ENCODE data around the gene WWC1. TPM values are rescaled to one million over a fixed set of nuclear protein-coding genes. Genes with fewer than 3 reads are reported as not detected.

Gene WWC1
- total RNA-seq, 1 experiment from 2014 or later: 52.6 TPM

DNA sequence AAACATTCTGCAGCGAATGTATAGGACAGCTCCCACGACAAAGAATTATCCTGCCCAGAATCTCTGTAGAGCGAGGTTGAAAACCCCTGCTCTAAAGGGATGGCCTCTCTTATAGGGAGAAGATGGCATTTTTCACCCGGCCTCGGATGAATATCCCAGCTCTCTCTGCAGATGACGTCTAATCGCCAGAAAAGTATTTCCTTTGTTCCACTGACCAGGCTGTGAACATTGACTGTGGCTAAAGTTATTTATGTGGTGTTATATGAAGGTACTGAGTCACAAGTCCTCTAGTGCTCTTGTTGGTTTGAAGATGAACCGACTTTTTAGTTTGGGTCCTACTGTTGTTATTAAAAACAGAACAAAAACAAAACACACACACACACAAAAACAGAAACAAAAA, 177.4 kb downstream of the WWC1 start:
- no peak for DNase-seq (ENCODE audit: low read depth, low spot score)
- Histone ChIP-seq H3K36me3 (ENCODE audit: control insufficient read depth in 1 of 2, insufficient read depth in 2 of 2, low read length in 2 of 2) (peaks cover 15 to 24% of the 10 kb centered on the region in 2 experiments; a peak in 3 of 4 replicates), H3K9me2 (ENCODE audit: insufficient read depth) (no peaks in the 10 kb centered on the region), H3K27ac (ENCODE audit: low read depth, low read length) (no peak overlapping the region), H3K9ac (ENCODE audit: low read length) (no peak overlapping the region), H3K4me1 (ENCODE audit: control insufficient read depth in 1 of 2, insufficient read depth in 2 of 2, low read length in 2 of 2) (0 out of 4 replicates have a peak, but pooled peaks cover 0 to 6% of the 10 kb centered on the region in 2 experiments), H4K20me1 (ENCODE audit: insufficient read depth) (no peaks in the 10 kb centered on the region), H3K79me2 (ENCODE audit: insufficient read depth, low read length) (no peaks in the 10 kb centered on the region), H3K27me3 (ENCODE audit: insufficient read depth, low read length) (no peaks in the 10 kb centered on the region), H3K4me3 (replicated peaks in 1 of 2; ENCODE audit: low read depth in 1 of 2, low read length in 2 of 2) (no peak overlapping the region), H2AFZ (ENCODE audit: low read depth, low read length, poor library complexity, severe bottlenecking) (no peak overlapping the region), H3K4me2 (ENCODE audit: low read length) (no peak overlapping the region), H3K9me3 (ENCODE audit: control insufficient read depth in 1 of 2, insufficient read depth in 1 of 2, low read depth in 1 of 2, low read length in 2 of 2) (no peaks in the 10 kb centered on the region)
- ChIA-PET POLR2A (no interaction called here), CTCF (no interaction called here), RAD21 (ENCODE audit: low non-redundant PET in 1 of 2, low total read pairs in 2 of 2, uncharacterized antibody in 2 of 2, unreplicated experiment in 2 of 2) (no interaction called here)
- no TSS peak for BruUV-seq (replicated peaks)
- intact Hi-C loops (cut with micrococcal nuclease): no loop called here
- ATAC-seq: no peak
- no peak for TF ChIP-seq TCF7L2 (IDR thresholded peaks at IDR 0.05; ENCODE audit: borderline replicate concordance, extremely low read depth, insufficient read depth, insufficient read length)
- no peak for TF ChIP-seq SIN3A (IDR thresholded peaks at IDR 0.05; ENCODE audit: low read depth)

- H4K20me1 ChIP-seq (ENCODE audit: insufficient read depth): no peaks in the 10 kb centered on the region
- no peaks in the 10 kb centered on the region for H3K9me3 ChIP-seq (ENCODE audit: control insufficient read depth in 1 of 2, insufficient read depth in 1 of 2, low read depth in 1 of 2, low read length in 2 of 2)
- no peak overlapping the region for H3K9ac ChIP-seq (ENCODE audit: low read length)
- H3K36me3 ChIP-seq (ENCODE audit: control insufficient read depth in 1 of 2, insufficient read depth in 2 of 2, low read length in 2 of 2): peaks cover 12 to 21% of the 10 kb centered on the region in 2 experiments; a peak in 3 of 4 replicates
- no peaks in the 10 kb centered on the region for H3K27me3 ChIP-seq (ENCODE audit: insufficient read depth, low read length)
- ChIA-PET RAD21 (ENCODE audit: low non-redundant PET in 1 of 2, low total read pairs in 2 of 2, uncharacterized antibody in 2 of 2, unreplicated experiment in 2 of 2) (no interaction called here), CTCF (no interaction called here), POLR2A (no interaction called here)
- DNase-seq (ENCODE audit: low read depth, low spot score) (no peak), ATAC-seq (no peak)
- BruUV-seq (replicated peaks): no TSS peak
- no peak overlapping the region for H3K27ac ChIP-seq (ENCODE audit: low read depth, low read length)
- H2AFZ ChIP-seq (ENCODE audit: low read depth, low read length, poor library complexity, severe bottlenecking): no peak overlapping the region
- H3K4me3 ChIP-seq (replicated peaks in 1 of 2; ENCODE audit: low read depth in 1 of 2, low read length in 2 of 2): no peak overlapping the region
- H3K4me2 ChIP-seq (ENCODE audit: low read length): no peak overlapping the region
- TF ChIP-seq ZFX (IDR thresholded peaks at IDR 0.05) (no peak), RAD21 (IDR thresholded peaks at IDR 0.05; ENCODE audit: low read depth) (no peak), EGR1 (IDR thresholded peaks at IDR 0.05; ENCODE audit: low read depth) (no peak), ATF3 (IDR thresholded peaks at IDR 0.05) (no peak), EZH2 (IDR thresholded peaks at IDR 0.05) (no peak), JUND (IDR thresholded peaks at IDR 0.05) (no peak), POLR2AphosphoS5 (IDR thresholded peaks at IDR 0.05; ENCODE audit: low read depth, low read length) (no peak), EZH2phosphoT487 (IDR thresholded peaks at IDR 0.05; ENCODE audit: borderline replicate concordance) (no peak), FOSL1 (IDR thresholded peaks at IDR 0.05; ENCODE audit: low read depth) (no peak), CBX3 (IDR thresholded peaks at IDR 0.05; ENCODE audit: low read depth) (no peak), REST (IDR thresholded peaks at IDR 0.05; ENCODE audit: low read depth) (no peak)
- TF ChIP-seq, protein P1, sequence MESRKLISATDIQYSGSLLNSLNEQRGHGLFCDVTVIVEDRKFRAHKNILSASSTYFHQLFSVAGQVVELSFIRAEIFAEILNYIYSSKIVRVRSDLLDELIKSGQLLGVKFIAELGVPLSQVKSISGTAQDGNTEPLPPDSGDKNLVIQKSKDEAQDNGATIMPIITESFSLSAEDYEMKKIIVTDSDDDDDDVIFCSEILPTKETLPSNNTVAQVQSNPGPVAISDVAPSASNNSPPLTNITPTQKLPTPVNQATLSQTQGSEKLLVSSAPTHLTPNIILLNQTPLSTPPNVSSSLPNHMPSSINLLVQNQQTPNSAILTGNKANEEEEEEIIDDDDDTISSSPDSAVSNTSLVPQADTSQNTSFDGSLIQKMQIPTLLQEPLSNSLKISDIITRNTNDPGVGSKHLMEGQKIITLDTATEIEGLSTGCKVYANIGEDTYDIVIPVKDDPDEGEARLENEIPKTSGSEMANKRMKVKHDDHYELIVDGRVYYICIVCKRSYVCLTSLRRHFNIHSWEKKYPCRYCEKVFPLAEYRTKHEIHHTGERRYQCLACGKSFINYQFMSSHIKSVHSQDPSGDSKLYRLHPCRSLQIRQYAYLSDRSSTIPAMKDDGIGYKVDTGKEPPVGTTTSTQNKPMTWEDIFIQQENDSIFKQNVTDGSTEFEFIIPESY (IDR thresholded peaks at IDR 0.05; ENCODE audit: extremely low read depth, insufficient replicate concordance, low read length): no peak
- H3K9me2 ChIP-seq (ENCODE audit: insufficient read depth): no peaks in the 10 kb centered on the region
- H3K79me2 ChIP-seq (ENCODE audit: insufficient read depth, low read length): no peaks in the 10 kb centered on the region
- H3K4me1 ChIP-seq (ENCODE audit: control insufficient read depth in 1 of 2, insufficient read depth in 2 of 2, low read length in 2 of 2): 0 out of 4 replicates have a peak, but pooled peaks cover 0 to 6% of the 10 kb centered on the region in 2 experiments
- intact Hi-C loops (cut with micrococcal nuclease): no loop called here
Measured at GRCh38 chr5:168469816-168470215, 178.4 kb downstream of the WWC1 start.
